ENCODE measurements around the gene IQGAP2.
A peak's percentile ranks its signal among the peaks of the same experiment; 100 is the strongest.
"Not testable (repeated sequence)": the region's sequence is repeated elsewhere in the genome, so short reads cannot be mapped to it uniquely, and the experiment has no call there.

IQGAP2 gene

DNA sequence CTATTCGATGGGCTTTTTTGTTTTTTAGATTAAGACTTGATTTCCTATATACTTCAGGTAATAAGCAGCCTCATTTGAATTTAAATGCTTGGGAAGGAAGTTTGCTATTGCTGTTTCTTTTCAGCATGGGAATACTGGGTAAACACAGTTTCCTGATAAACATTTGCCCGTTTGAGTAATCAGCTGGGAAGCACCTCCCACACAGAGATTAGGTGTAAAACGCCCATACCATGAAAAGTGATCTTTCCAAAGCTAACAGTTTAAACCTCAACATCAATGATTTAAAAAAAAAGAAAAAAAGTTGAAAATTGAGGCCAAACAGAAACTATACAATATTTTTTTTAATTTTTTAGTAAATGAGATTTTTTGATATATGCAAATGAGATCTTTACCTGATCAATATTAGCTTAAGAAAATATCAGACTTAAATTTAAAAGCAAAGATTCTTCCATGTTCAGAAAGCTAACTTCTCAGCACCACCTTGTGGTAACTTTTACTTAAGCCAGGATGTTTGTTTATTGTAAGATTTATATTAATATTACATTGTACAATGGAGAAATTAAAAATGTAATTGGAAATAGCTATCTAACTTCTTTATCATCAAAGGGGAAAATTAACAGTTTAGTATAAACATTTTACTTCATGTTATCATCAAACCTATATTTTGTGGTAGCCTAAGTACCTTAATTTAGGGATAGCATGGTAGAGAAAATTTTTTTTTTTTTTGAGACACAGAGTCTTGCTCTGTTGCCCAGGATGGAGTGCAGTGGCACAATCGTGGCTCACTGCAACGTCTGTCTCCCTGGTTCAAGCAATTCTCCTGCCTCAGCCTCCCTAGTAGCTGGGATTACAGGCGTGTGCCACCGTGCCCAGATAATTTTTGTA lies 180.3 kb downstream of the IQGAP2 start:
- peak in 1 of 2 donors; percentile 44 for DNase-seq

- no peak for DNase-seq
Observed at GRCh38 chr5:76585783-76586217, 182.7 kb downstream of the IQGAP2 start.

GRCh38 chr5:76586531-76586930 lies 183.4 kb downstream of the IQGAP2 start:
- no peak for DNase-seq

GRCh38 chr5:76590027-76590426 lies 186.9 kb downstream of the IQGAP2 start:
- DNase-seq: no peak

GRCh38 chr5:76591366-76591765 lies 188.3 kb downstream of the IQGAP2 start:
- no peak for DNase-seq

DNA sequence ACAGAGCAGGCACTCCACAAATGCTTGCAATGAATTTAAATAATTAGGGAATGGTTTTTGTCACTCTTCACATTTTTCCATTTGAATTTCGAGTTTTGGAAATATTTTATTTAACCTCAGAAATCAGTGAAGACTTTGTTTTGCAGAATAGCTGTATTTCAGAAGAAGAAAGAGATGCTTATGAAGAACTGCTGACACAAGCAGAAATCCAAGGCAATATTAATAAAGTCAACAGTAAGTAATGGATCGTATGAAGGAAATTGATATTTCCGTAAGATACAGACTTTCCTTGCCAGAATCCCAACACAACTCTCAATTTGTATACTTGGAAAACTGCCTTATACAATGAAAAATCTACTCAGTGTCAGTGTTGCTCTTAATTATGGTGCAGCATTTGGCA lies 189.6 kb downstream of the IQGAP2 start:
- DNase-seq: no peak

DNA sequence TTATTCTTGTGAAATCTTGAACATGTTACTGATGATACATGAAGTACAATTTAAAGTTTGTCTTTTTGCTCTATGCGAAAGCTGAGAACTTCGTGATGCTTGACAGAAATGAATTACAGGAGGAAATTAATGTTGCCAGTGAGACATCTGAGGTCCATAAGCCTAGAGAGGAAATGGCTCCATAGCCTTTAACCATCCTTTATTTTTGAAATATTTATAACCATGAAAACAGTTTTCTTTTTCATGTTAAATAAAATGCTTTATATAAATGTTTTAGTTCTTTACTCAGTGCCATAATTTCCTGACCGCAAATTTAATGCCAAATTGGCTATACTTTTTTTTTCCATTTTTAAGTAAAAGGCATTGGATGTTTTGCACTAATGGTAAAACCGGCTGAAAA lies 191.0 kb downstream of the IQGAP2 start:
- DNase-seq: no peak

DNA sequence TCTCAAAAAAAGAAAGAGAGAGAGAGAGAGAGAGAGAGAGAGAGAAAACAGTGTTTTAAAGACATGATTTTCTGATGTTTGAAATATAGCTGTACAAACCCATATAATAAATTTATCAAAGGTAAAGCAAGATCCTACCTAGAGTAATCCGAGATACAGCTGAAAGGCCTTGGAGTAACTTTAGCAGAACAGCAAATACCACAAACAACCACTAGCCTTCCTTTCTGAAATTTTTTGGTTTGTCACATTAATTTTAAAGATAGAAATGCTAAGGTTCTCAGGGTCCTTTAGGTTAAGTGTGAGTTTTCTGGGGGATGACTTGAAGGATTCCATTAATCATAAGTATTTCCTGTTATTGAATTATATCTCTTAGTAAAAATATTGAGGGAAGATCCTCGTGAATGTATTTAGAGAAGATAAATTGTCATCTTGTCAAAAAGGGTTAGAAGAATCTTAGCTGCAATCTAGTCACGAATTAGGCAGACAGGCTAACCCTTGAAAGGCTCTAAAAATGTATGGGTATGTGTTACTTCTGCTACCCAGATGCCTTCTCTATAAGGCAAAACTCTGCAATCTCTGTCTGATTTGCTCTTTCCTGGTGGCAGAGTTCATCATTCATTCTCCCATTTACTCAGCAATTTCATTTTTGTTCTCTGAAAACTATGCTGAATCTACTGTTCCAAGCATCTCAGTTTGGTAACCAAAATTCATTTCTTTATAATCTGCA lies 192.8 kb downstream of the IQGAP2 start:
- DNase-seq: no peak

DNA sequence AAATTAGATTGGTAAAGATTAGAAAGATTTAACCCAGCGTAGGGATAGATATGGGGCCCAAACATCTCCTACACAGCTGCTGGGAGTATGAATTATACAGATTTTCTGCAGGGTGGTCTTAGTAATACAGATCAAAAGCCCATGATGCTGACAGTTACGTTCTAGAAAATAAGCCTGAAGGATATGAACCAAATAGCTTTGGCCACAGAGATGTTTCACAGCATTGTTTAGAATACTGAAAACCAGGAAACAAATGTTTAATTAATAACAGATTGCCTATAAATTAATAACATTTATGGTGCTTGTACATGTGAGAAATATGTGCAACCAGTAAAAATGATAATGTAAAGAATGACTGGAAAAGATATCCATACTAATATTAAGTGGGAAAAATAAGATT lies 195.4 kb downstream of the IQGAP2 start:
- DNase-seq: no peak

DNA sequence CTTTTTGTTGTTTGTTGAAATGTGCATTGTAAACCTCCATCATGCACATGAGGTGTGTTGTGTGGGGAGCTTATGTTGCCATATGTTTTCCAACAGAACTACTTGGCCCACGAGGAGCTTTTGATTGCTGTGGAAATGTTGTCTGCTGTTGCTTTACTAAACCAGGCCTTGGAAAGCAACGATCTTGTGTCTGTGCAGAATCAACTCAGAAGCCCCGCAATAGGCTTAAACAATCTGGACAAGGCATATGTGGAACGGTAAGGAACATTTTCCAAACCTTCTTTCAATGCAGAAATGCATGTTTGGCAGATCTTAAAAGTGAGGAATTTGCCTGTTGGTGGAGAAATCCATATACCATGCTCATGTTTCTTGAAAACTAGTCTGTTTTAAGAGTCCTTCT lies 197.6 kb downstream of the IQGAP2 start:
- no peak for DNase-seq

GRCh38 chr5:76601470-76601869 lies 198.4 kb downstream of the IQGAP2 start:
- peak; percentile 23 to 71 for DNase-seq

GRCh38 chr5:76602094-76602726 lies 199.1 kb downstream of the IQGAP2 start:
- DNase-seq: no peak

GRCh38 chr5:76603991-76604390 lies 200.9 kb downstream of the IQGAP2 start:
- DNase-seq: not testable (repeated sequence)

DNA sequence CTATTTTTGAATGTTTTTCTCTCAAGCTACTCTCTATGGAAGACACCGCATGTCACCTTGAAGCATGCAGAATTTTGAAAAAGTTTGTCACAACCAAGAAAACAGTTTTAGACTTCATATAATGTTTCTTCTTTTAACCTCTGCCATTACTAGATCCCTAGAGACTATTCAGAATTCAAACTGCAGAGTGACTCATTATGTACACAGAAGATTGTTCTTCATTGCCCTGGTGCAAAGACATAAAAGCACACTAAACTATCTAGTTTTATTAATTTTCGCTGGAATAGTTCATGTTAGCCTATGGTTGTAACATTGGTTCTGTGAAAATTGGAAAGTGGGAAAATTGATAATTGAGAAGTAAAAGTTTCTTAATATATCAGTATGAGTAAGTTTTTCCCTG lies 201.8 kb downstream of the IQGAP2 start:
- DNase-seq: no peak

DNA sequence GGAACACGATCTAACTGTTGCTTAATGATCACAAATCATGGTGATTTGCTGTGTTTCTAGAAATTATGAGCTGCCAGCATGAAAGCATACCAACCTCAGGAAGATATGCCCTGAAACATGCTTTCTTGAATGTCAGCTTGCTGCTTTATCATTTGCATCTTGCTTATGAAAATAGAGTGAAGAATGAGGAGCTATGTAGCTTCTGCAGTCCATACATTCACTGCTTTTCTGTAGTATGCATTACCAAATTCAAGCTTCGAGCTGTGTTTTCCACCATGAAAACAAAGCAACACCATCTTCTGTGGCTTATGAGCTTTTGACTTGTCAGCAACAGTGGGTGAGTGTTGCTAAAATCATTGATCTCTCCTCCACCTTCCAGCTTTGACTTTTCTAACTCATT lies 203.6 kb downstream of the IQGAP2 start:
- no peak for DNase-seq

DNA sequence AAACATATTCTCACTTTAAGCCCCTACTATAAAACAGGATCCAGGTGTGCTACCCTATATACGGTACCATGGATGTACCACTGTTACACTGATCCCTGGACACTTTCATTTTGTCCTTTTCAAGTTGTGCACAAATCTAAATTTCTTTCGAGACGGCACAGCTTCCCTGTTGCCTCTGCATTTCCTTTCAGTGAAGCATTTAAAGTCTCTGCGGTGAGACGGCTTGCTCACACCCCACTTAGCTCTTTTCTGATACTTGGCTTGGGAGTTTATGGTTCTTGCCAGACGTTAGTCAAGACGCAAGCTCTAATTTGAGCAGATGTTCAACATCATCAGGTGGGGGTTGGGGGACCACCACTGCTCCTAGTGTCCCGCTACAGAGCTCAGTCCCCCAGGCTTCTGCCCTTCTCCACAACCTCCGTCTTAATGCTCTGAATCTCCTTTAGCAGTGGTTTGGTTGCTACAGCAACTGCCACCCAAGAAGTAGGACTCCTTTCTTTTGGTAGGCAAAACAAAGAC lies 204.3 kb downstream of the IQGAP2 start:
- no peak for DNase-seq

GRCh38 chr5:76608833-76609232 lies 205.7 kb downstream of the IQGAP2 start:
- peak; percentile 15 to 33 for DNase-seq

DNA sequence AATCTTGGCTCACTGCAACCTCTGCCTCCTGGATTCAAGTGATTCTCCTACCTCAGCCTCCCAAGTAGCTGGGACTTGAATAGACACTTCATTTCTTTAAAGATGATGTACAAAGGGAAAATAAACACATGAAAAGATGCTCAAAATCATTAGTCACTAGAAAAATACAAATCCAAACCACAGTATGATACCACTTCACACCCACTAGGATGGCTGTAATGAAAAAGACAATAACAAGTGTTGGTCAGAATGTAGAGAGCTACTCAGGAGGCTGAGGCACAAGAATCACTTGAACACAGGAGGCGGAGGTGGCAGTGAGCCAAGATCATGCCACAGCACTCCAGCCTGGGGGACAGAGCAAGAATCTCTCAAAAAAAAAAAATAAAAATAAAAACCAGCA lies 207.1 kb downstream of the IQGAP2 start:
- no peak for DNase-seq

GRCh38 chr5:76612942-76613341 lies 209.9 kb downstream of the IQGAP2 start:
- DNase-seq: no peak

GRCh38 chr5:76615759-76616158 lies 212.7 kb downstream of the IQGAP2 start:
- no peak for DNase-seq

DNA sequence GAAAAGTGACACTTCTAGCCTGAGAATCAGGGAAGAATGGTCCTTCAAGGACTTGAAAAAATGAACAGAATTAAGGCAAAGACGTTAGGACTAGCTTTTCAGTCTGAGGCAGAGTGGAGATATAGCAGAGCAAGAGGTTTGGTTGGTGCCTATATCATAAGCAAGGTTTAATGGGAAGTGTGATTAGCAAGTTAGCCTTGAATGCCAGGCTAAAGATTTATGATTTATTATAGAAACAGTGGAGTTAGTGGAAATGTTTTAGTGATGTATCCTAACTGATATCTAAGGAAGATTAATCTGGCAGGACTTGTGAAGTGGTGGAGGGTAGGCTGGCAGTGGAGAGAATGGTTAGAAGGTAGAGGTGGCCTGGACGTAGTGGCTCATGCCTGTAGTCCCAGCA lies 213.1 kb downstream of the IQGAP2 start:
- no peak for DNase-seq

DNA sequence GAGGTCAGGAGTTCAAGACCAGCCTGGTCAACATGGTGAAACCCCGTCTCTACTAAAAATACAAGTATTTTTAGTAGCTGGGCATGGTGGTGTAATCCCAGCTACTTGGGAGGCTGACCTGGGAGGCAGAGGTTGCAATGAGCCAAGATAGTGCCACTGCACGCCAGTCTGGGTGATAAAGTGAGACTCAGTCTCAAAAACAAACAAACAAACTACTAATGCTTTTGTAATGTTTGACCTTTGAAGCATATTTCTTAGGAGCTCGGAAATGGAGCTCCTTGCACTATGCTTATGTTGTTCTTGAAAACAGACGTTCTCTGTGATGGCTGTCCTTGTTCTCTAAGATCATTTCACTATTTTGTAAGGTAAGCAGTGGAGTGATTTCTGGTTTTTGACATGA lies 214.1 kb downstream of the IQGAP2 start:
- no peak for DNase-seq

DNA sequence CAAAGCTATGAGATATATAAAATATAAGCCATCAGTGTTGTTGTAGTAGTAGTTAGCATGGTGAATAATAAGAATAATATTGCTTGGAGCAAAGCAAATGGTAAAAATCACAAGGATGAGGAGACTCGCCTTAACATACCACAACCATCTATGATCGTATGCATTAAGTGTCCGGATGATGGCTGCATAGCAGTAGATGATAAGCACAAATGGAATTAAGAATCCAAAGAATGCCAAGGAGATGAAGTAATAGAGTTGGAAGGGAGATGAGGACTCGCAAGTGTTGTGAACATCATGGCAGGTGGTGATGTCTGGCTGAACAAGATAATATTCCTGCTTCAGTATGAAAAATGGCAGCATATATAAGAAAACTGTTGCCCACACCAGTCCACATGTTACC lies 214.6 kb downstream of the IQGAP2 start:
- no peak for DNase-seq

- no peak for DNase-seq
Observed at GRCh38 chr5:76620166-76620565, 217.1 kb downstream of the IQGAP2 start.

Measured in CD4-positive, alpha-beta T cell treated with Interleukin-4 for 1 hour (primary cell).